H1 (cell line): ENCODE measurements around the gene ARHGAP10. TPM values are rescaled to one million over a fixed set of nuclear protein-coding genes. Genes with fewer than 3 reads are reported as not detected.

Experiments
- CTCF ChIA-PET: fragments of 300-600 bp; sonication (Branson Sonifier 250); formaldehyde crosslinking; loops from one replicate; lab custom pipeline; 2021; ENCODE audit not compliant: partially characterized antibody; lab: Charles Lee
- POLR2A ChIA-PET: fragments of 300-600 bp; sonication (Branson Sonifier 250); formaldehyde crosslinking; loops from one replicate; lab custom pipeline; 2021; ENCODE audit warnings: inconsistent platforms; ENCODE audit not compliant: partially characterized antibody; lab: Charles Lee
- DNase-seq, 2 experiments: peaks; one replicate each; pipeline versions ENCODE4 v3.0.0 to v3.0.0-alpha.2; 2010 to 2022; ENCODE audit warnings: low spot score in 2 of 2, low read depth in 1 of 2, mixed read lengths in 1 of 2
- FAIRE-seq: peaks from 2 replicates; lab custom pipeline; 2011; peaks lifted over from hg19 to GRCh38; lab: Jason Lieb, UNC
- H2AFZ ChIP-seq: 2 replicates; pipeline ENCODE4 v1.8.1; 2012; ENCODE audit warnings: low read length, inconsistent platforms
- H2AK5ac ChIP-seq: 2 replicates; pipeline ENCODE4 v1.6.1; 2013; ENCODE audit warnings: low read depth, low read length
- H2BK120ac ChIP-seq: replicated peaks from 2 replicates; pipeline ENCODE3; 2013; ENCODE audit warnings: low read depth, low read length, inconsistent platforms
- H2BK12ac ChIP-seq: 2 replicates; pipeline ENCODE4 v1.6.1; 2013; ENCODE audit warnings: low read depth, low read length
- H2BK15ac ChIP-seq: 2 replicates; pipeline ENCODE4 v1.6.1; 2013; ENCODE audit warnings: low read length
- H2BK20ac ChIP-seq: 2 replicates; pipeline ENCODE4 v1.6.1; 2013; ENCODE audit warnings: low read length
- H2BK5ac ChIP-seq: 2 replicates; pipeline ENCODE4 v1.6.1; 2013; ENCODE audit warnings: low read depth, low read length
- H3K14ac ChIP-seq: 2 replicates; pipeline ENCODE4 v1.6.1; 2013; ENCODE audit warnings: inconsistent platforms; ENCODE audit not compliant: insufficient read length
- H3K18ac ChIP-seq: 2 replicates; pipeline ENCODE4 v1.6.1; 2013; ENCODE audit warnings: low read length; ENCODE audit errors: extremely low read depth
- H3K23ac ChIP-seq: 2 replicates; pipeline ENCODE4 v1.6.1; 2013; ENCODE audit warnings: inconsistent platforms; ENCODE audit not compliant: insufficient read length
- H3K23me2 ChIP-seq: 2 replicates; pipeline ENCODE4 v1.6.1; 2013; ENCODE audit warnings: low read depth, low read length
- H3K27ac ChIP-seq: 2 replicates; pipeline ENCODE4 v1.6.1; 2011; ENCODE audit warnings: low read depth, low read length, inconsistent platforms
- H3K27me3 ChIP-seq, 4 experiments: replicated peaks in 1 of 4; 1 replicate in 1 of 4; 2 replicates in 3 of 4; pipeline versions ENCODE4 v1.6.1 to v1.8.1; 2011 to 2013; ENCODE audit warnings: low read length in 3 of 4, mild to moderate bottlenecking in 3 of 4, inconsistent platforms in 2 of 4, mixed read lengths in 2 of 4, moderate library complexity in 1 of 4; ENCODE audit not compliant: control insufficient read depth in 3 of 4, insufficient read depth in 3 of 4; ENCODE audit errors: extremely low read depth in 1 of 4
- H3K36me3 ChIP-seq, 4 experiments: 2 replicates each; pipeline versions ENCODE4 v1.6.1 to v1.8.1; 2011 to 2013; ENCODE audit warnings: mild to moderate bottlenecking in 4 of 4, low read length in 3 of 4, moderate library complexity in 2 of 4, control low read depth in 1 of 4, inconsistent platforms in 1 of 4; ENCODE audit not compliant: insufficient read depth in 4 of 4, control insufficient read depth in 2 of 4
- H3K4ac ChIP-seq: replicated peaks from 2 replicates; pipeline ENCODE3; 2013; ENCODE audit warnings: low read length, low read depth, mixed read lengths, inconsistent platforms; ENCODE audit not compliant: insufficient read length
- H3K4me1 ChIP-seq, 4 experiments: replicated peaks in 1 of 4; 1 replicate in 1 of 4; 2 replicates in 3 of 4; pipeline versions ENCODE4 v1.6.1 to v1.8.1; 2011 to 2013; ENCODE audit warnings: low read length in 3 of 4, inconsistent platforms in 2 of 4, mixed read lengths in 1 of 4; ENCODE audit not compliant: insufficient read depth in 4 of 4, control insufficient read depth in 3 of 4
- H3K4me2 ChIP-seq, 2 experiments: 2 replicates each; pipeline versions ENCODE4 v1.6.1 to v1.8.1; 2011 to 2013; ENCODE audit warnings: low read depth in 2 of 2, low read length in 2 of 2, control low read depth in 1 of 2, inconsistent platforms in 1 of 2, mild to moderate bottlenecking in 1 of 2; ENCODE audit not compliant: insufficient read depth in 1 of 2
- H3K4me3 ChIP-seq, 4 experiments: fragments of 200-600, 300-600 bp in 1 of 4; sonication (generic), shearing (Covaris generic), sonication (Bioruptor Twin) in 1 of 4; 2 replicates each; pipeline versions ENCODE4 v1.5.1 to v1.8.1; 2011 to 2016; ENCODE audit warnings: low read length in 4 of 4, low read depth in 3 of 4, control low read depth in 2 of 4, inconsistent platforms in 2 of 4, mild to moderate bottlenecking in 2 of 4, mixed read lengths in 1 of 4, moderate library complexity in 1 of 4; ENCODE audit not compliant: insufficient read depth in 2 of 4; ENCODE audit errors: extremely low read depth in 1 of 4
- H3K56ac ChIP-seq: replicated peaks from 2 replicates; pipeline ENCODE3; 2013; ENCODE audit warnings: low read depth, mild to moderate bottlenecking, mixed read lengths, low read length, inconsistent platforms; ENCODE audit not compliant: insufficient read length
- H3K79me1 ChIP-seq: 2 replicates; pipeline ENCODE4 v1.6.1; 2013; ENCODE audit warnings: low read depth, low read length, control low read depth
- H3K79me2 ChIP-seq, 2 experiments: 2 replicates each; pipeline versions ENCODE4 v1.6.1 to v1.8.1; 2012 to 2013; ENCODE audit warnings: low read length in 2 of 2, mild to moderate bottlenecking in 2 of 2, inconsistent platforms in 1 of 2; ENCODE audit not compliant: insufficient read depth in 2 of 2, control insufficient read depth in 1 of 2
- H3K9ac ChIP-seq, 4 experiments: replicated peaks in 1 of 4; 1 replicate in 1 of 4; 2 replicates in 3 of 4; pipeline versions ENCODE4 v1.6.1 to v1.8.1; 2011 to 2013; ENCODE audit warnings: low read depth in 3 of 4, low read length in 3 of 4, control low read depth in 2 of 4, mild to moderate bottlenecking in 2 of 4, moderate library complexity in 2 of 4, inconsistent platforms in 1 of 4; ENCODE audit errors: extremely low read depth in 1 of 4
- H3K9me3 ChIP-seq, 2 experiments: 2 replicates each; pipeline versions ENCODE4 v1.6.1 to v1.8.1; 2012 to 2013; ENCODE audit warnings: mild to moderate bottlenecking in 2 of 2, moderate library complexity in 2 of 2, control low read depth in 1 of 2, inconsistent platforms in 1 of 2, low read depth in 1 of 2, low read length in 1 of 2, mixed read lengths in 1 of 2; ENCODE audit not compliant: insufficient read depth in 2 of 2
- H4K20me1 ChIP-seq, 2 experiments: replicated peaks in 1 of 2; 2 replicates each; pipeline versions ENCODE3 to v1.8.1; 2011 to 2013; ENCODE audit warnings: inconsistent platforms in 2 of 2, low read length in 2 of 2, mild to moderate bottlenecking in 1 of 2; ENCODE audit not compliant: insufficient read depth in 2 of 2, control insufficient read depth in 1 of 2
- H4K5ac ChIP-seq: 2 replicates; pipeline ENCODE4 v1.6.1; 2013; ENCODE audit warnings: low read length, low read depth, mixed read lengths, inconsistent platforms; ENCODE audit not compliant: insufficient read length
- H4K8ac ChIP-seq: 2 replicates; pipeline ENCODE4 v1.8.0; 2013; ENCODE audit warnings: mild to moderate bottlenecking, moderate library complexity, low read length, inconsistent platforms; ENCODE audit not compliant: insufficient read depth; ENCODE audit errors: extremely low read depth
- H4K91ac ChIP-seq: replicated peaks from 2 replicates; pipeline ENCODE3; 2013; ENCODE audit warnings: low read length, mixed read lengths, inconsistent platforms; ENCODE audit not compliant: insufficient read length
- ATF2 ChIP-seq: IDR thresholded peaks from 2 replicates; pipeline ENCODE4 v1.6.1; 2012; ENCODE audit warnings: low read length, inconsistent platforms
- SIX5 ChIP-seq: IDR thresholded peaks from 2 replicates; pipeline ENCODE4 v1.6.1; 2011; ENCODE audit warnings: mild to moderate bottlenecking, low read depth, low read length
- WGBS, 2 experiments: shearing (Covaris generic) in 1 of 2; methylation state at CpG; one replicate each; pipeline versions ENCODE4 v1.1.6 to v1.1.7; 2013 to 2015; ENCODE audit warnings: low lambda C conversion rate in 2 of 2, mixed read lengths in 2 of 2, inconsistent platforms in 1 of 2, low coverage in 1 of 2, missing lambda C conversion rate in 1 of 2; ENCODE audit not compliant: insufficient replicate concordance in 2 of 2, insufficient coverage in 1 of 2, insufficient read length in 1 of 2; ENCODE audit errors: extremely low coverage in 1 of 2, missing lambda C conversion rate in 1 of 2; 5-methylcytosine and 5-hydroxymethylcytosine counted together
- polyA plus RNA-seq, 7 experiments: library from polyadenylated mRNA; depleted of rRNA in 3 of 7; stranded (reverse) in 5 of 7; unstranded in 2 of 7; fragments of >200 nt in 5 of 7; fragments of 200-250 nt in 2 of 7; gene quantifications; 1 replicate in 5 of 7; 2 replicates in 1 of 7; 4 replicates in 1 of 7; pipeline versions ENCODE4 v1.2.1 to v1.2.3, GENCODE V29; 2011 to 2013; ENCODE audit warnings: missing spikeins in 2 of 7, mixed read lengths in 2 of 7
- total RNA-seq: library from RNA; stranded (reverse); fragmentation: NEBNext Ultra II Directional; extraction: Animal tissue kit (Norgen Biotek cat#: 25700); gene quantifications from 2 replicates; pipeline ENCODE4 v1.2.1, GENCODE V29; 2021

ARHGAP10 gene
- total and polyA plus RNA-seq, 2 of the 8 experiments (the other 6 are each of a cell fraction or from before 2014, with no cell fraction given) = 3.7 to 6.1 TPM

- H2AK5ac ChIP-seq = no peak overlapping the region
- DNase-seq = no peak
- no peak for TF ChIP-seq SIX5
- TF ChIP-seq ATF2 = no peak
Measured at GRCh38 chr4:147848634-147849033, 116.7 kb downstream of the ARHGAP10 start.

More at GRCh38 chr4:147848634-147849033, 116.7 kb downstream of the ARHGAP10 start:
- Histone ChIP-seq H2BK120ac (no peak overlapping the region), H2BK20ac (no peak overlapping the region), H2BK12ac (no peak overlapping the region), H2BK15ac (no peak overlapping the region), H3K36me3 (no peaks in the 10 kb centered on the region), H4K5ac (no peak overlapping the region), H3K56ac (no peak overlapping the region), H3K79me1 (no peaks in the 10 kb centered on the region), H3K9me3 (no peaks in the 10 kb centered on the region), H3K4me3 (no peak overlapping the region), H4K8ac (no peak overlapping the region), H3K23me2 (no peaks in the 10 kb centered on the region), H3K14ac (no peak overlapping the region), H3K4ac (no peak overlapping the region), H3K9ac (no peak overlapping the region), H3K79me2 (no peaks in the 10 kb centered on the region), H4K20me1 (no peaks in the 10 kb centered on the region), H3K4me2 (no peak overlapping the region), H3K27ac (no peak overlapping the region), H3K27me3 (no peaks in the 10 kb centered on the region), H4K91ac (no peak overlapping the region), H3K4me1 (peaks cover 1 to 7% (median 4%) of the 10 kb centered on the region in 4 experiments; a peak in 4 of 7 replicates), H3K23ac (no peak overlapping the region), H2BK5ac (no peak overlapping the region), H2AFZ (no peak overlapping the region), H3K18ac (no peak overlapping the region)
- CTCF ChIA-PET = interaction anchor here (0.8 to 6.7 kb wide), 6 partner anchors 12 to 330 kb away, joined by 3 to 50 read pairs (median 4); no protein-coding TSS in a partner anchor
- POLR2A ChIA-PET = no interaction called here
- FAIRE-seq = no peak
- WGBS, 2 experiments = 85% methylated on average over 2 of the region's 2 CpGs; no CpG with 5 or more reads in 1 of the 2 experiments
